Hepatocyte (in vitro differentiated cells): Measurements from ENCODE around the gene IL20.

ENCODE experiments used
- CTCF ChIP-seq: fragments of 200-600 bp; sonication (generic); IDR thresholded peaks from 2 replicates; pipeline ENCODE4 v1.5.1; 2016; ENCODE audit warnings: antibody characterized with exemption, mild to moderate bottlenecking; ENCODE audit not compliant: poor library complexity
- EZH2phosphoT487 ChIP-seq: fragments of 200-600 bp; sonication (generic); IDR thresholded peaks from one replicate; pipeline ENCODE4 v1.6.1; 2018; ENCODE audit warnings: antibody characterized with exemption, mild to moderate bottlenecking, low read depth, moderate library complexity; ENCODE audit not compliant: unreplicated experiment, severe bottlenecking

GRCh38 chr1:206896261-206896660 lies 30.8 kb downstream of the IL20 start:
- no peak for TF ChIP-seq CTCF
- no peak for TF ChIP-seq EZH2phosphoT487
